Hematopoietic multipotent progenitor cell (in vitro differentiated cells): ENCODE results near the gene CMSS1. TPM values are rescaled to one million over a fixed set of nuclear protein-coding genes. Genes with fewer than 3 reads are reported as not detected.

Experiments used
- DNase-seq, 3 donors: peaks; one replicate each; pipeline ENCODE4 v3.0.0-alpha.2; 2011 to 2015; ENCODE audit warnings: low read depth in 2 of 3, low spot score in 2 of 3
- total RNA-seq: library from RNA; depleted of rRNA; stranded (reverse); fragments of >200 nt; gene quantifications from one replicate; pipeline ENCODE4 v1.2.3, GENCODE V29; 2012

Gene CMSS1
- total RNA-seq, 1 donor: 3.2 TPM

- DNase-seq: no peak
Observed at GRCh38 chr3:99954914-99955644, 137.4 kb downstream of the CMSS1 start.

- DNase-seq: no peak
Observed at GRCh38 chr3:99955773-99956562, 138.3 kb downstream of the CMSS1 start.

GRCh38 chr3:99957151-99957796 is 139.6 kb downstream of the CMSS1 start:
- peak in 1 of 3 donors; percentile 22 for DNase-seq

- no peak for DNase-seq
Observed at GRCh38 chr3:99958222-99958912, 140.7 kb downstream of the CMSS1 start.

GRCh38 chr3:99960123-99960878 is 142.6 kb downstream of the CMSS1 start:
- DNase-seq: no peak

GRCh38 chr3:99960941-99961340 is 143.3 kb downstream of the CMSS1 start:
- DNase-seq: no peak

GRCh38 chr3:99961756-99962515 is 144.3 kb downstream of the CMSS1 start:
- DNase-seq: no peak

GRCh38 chr3:99962703-99963102 is 145.0 kb downstream of the CMSS1 start:
- no peak for DNase-seq

- no peak for DNase-seq
Observed at GRCh38 chr3:99965077-99965476, 147.4 kb downstream of the CMSS1 start.

GRCh38 chr3:99965681-99966408 is 148.2 kb downstream of the CMSS1 start:
- DNase-seq: no peak

- DNase-seq: no peak
Observed at GRCh38 chr3:99966662-99967416, 149.2 kb downstream of the CMSS1 start.

- DNase-seq: no peak
Observed at GRCh38 chr3:99967796-99968195, 150.1 kb downstream of the CMSS1 start.

- no peak for DNase-seq
Observed at GRCh38 chr3:99969136-99969535, 151.5 kb downstream of the CMSS1 start.

- DNase-seq: no peak
Observed at GRCh38 chr3:99970198-99970597, 152.5 kb downstream of the CMSS1 start.

- no peak for DNase-seq
Observed at GRCh38 chr3:99971761-99972160, 154.1 kb downstream of the CMSS1 start.

- no peak for DNase-seq
Observed at GRCh38 chr3:99972380-99973104, 154.9 kb downstream of the CMSS1 start.

- DNase-seq: no peak
Observed at GRCh38 chr3:99974989-99975388, 157.3 kb downstream of the CMSS1 start.
